Stimulated activated effector memory CD8-positive, alpha-beta T cell treated with anti-CD3 and anti-CD28 coated beads, Interleukin-12 subunit alpha, Interleukin-12 subunit beta, amount 100 ng/mL, for 72 hours (primary cell): Measurements from ENCODE around the gene SRGAP2B.
A peak's percentile ranks its signal among the peaks of the same experiment; 100 is the strongest.
"Not testable (repeated sequence)": the region's sequence is repeated elsewhere in the genome, so short reads cannot be mapped to it uniquely, and the experiment has no call there.

Experiments
- ATAC-seq: fragments of 150-1000 bp; cut with Tn5 transposase; 2 replicates; pipeline ENCODE4 v1.10.0; 2021
- DNase-seq, 2 donors: peaks; one replicate each; pipeline ENCODE4 v3.0.0; 2021 to 2022; ENCODE audit warnings: low spot score in 2 of 2
- H3K27ac Mint-ChIP-seq: one replicate; pipeline ENCODE4 v1.8.0; 2022; ENCODE audit warnings: mild to moderate bottlenecking, mixed read lengths
- H3K36me3 Mint-ChIP-seq: one replicate; pipeline ENCODE4 v1.8.0; 2022; ENCODE audit warnings: mild to moderate bottlenecking, mixed read lengths
- H3K4me1 Mint-ChIP-seq: one replicate; pipeline ENCODE4 v1.8.0; 2022; ENCODE audit warnings: mixed read lengths
- H3K4me3 Mint-ChIP-seq: one replicate; pipeline ENCODE4 v1.8.0; 2022; ENCODE audit warnings: mild to moderate bottlenecking, mixed read lengths
- H3K9me3 Mint-ChIP-seq: one replicate; pipeline ENCODE4 v1.8.0; 2022; ENCODE audit warnings: mixed read lengths

SRGAP2B gene

GRCh38 chr1:144930085-144930777 lies 164.9 kb downstream of the SRGAP2B start:
- peak; percentile 74 for ATAC-seq
- H3K9me3 Mint-ChIP-seq, DNase-seq, H3K36me3 Mint-ChIP-seq, H3K4me1 Mint-ChIP-seq, H3K27ac Mint-ChIP-seq, H3K4me3 Mint-ChIP-seq: not testable (repeated sequence)

- DNase-seq, H3K9me3 Mint-ChIP-seq, H3K4me1 Mint-ChIP-seq, H3K4me3 Mint-ChIP-seq, H3K27ac Mint-ChIP-seq, ATAC-seq, H3K36me3 Mint-ChIP-seq: not testable (repeated sequence)
These were observed 167.8 kb downstream of the SRGAP2B start for GRCh38 chr1:144927292-144927691.

GRCh38 chr1:144923640-144924039 lies 171.5 kb downstream of the SRGAP2B start:
- not testable (repeated sequence) for ATAC-seq, H3K4me1 Mint-ChIP-seq, H3K9me3 Mint-ChIP-seq

GRCh38 chr1:144922785-144923184 lies 172.3 kb downstream of the SRGAP2B start:
- H3K27ac Mint-ChIP-seq, result not testable (repeated sequence)

More at GRCh38 chr1:144923640-144924039, 171.5 kb downstream of the SRGAP2B start:
- not testable (repeated sequence) for DNase-seq, H3K4me3 Mint-ChIP-seq, H3K36me3 Mint-ChIP-seq, H3K27ac Mint-ChIP-seq

GRCh38 chr1:144919106-144919505 lies 176.0 kb downstream of the SRGAP2B start:
- not testable (repeated sequence) for H3K9me3 Mint-ChIP-seq, H3K27ac Mint-ChIP-seq, H3K4me1 Mint-ChIP-seq, H3K36me3 Mint-ChIP-seq, H3K4me3 Mint-ChIP-seq, DNase-seq
- peak; percentile 8 for ATAC-seq

More at GRCh38 chr1:144922785-144923184, 172.3 kb downstream of the SRGAP2B start:
- not testable (repeated sequence) for ATAC-seq, H3K4me1 Mint-ChIP-seq, DNase-seq, H3K9me3 Mint-ChIP-seq, H3K36me3 Mint-ChIP-seq, H3K4me3 Mint-ChIP-seq

GRCh38 chr1:144918027-144918603 lies 177.0 kb downstream of the SRGAP2B start:
- not testable (repeated sequence) for DNase-seq, H3K9me3 Mint-ChIP-seq, H3K4me3 Mint-ChIP-seq, H3K36me3 Mint-ChIP-seq, H3K27ac Mint-ChIP-seq, H3K4me1 Mint-ChIP-seq, ATAC-seq

- H3K9me3 Mint-ChIP-seq, H3K4me1 Mint-ChIP-seq, DNase-seq, H3K36me3 Mint-ChIP-seq, H3K27ac Mint-ChIP-seq, H3K4me3 Mint-ChIP-seq: not testable (repeated sequence)
- ATAC-seq, result peak; percentile 90
These were observed 177.7 kb downstream of the SRGAP2B start for GRCh38 chr1:144917154-144918026.

- H3K9me3 Mint-ChIP-seq, H3K36me3 Mint-ChIP-seq, H3K4me3 Mint-ChIP-seq, DNase-seq, H3K4me1 Mint-ChIP-seq, H3K27ac Mint-ChIP-seq: not testable (repeated sequence)
- peak; percentile 71 for ATAC-seq
These were observed 181.0 kb downstream of the SRGAP2B start for GRCh38 chr1:144913977-144914734.

- H3K4me3 Mint-ChIP-seq, DNase-seq, ATAC-seq, H3K27ac Mint-ChIP-seq, H3K9me3 Mint-ChIP-seq, H3K36me3 Mint-ChIP-seq, H3K4me1 Mint-ChIP-seq: not testable (repeated sequence)
These were observed 181.7 kb downstream of the SRGAP2B start for GRCh38 chr1:144913458-144913857.

- H3K36me3 Mint-ChIP-seq, result not testable (repeated sequence)
These were observed 184.4 kb downstream of the SRGAP2B start for GRCh38 chr1:144910729-144911128.

GRCh38 chr1:144900841-144901240 lies 194.3 kb downstream of the SRGAP2B start:
- H3K27ac Mint-ChIP-seq, H3K4me1 Mint-ChIP-seq, ATAC-seq, DNase-seq, H3K4me3 Mint-ChIP-seq, H3K9me3 Mint-ChIP-seq, H3K36me3 Mint-ChIP-seq: not testable (repeated sequence)

More at GRCh38 chr1:144910729-144911128, 184.4 kb downstream of the SRGAP2B start:
- not testable (repeated sequence) for H3K9me3 Mint-ChIP-seq, H3K27ac Mint-ChIP-seq, H3K4me3 Mint-ChIP-seq, DNase-seq, H3K4me1 Mint-ChIP-seq, ATAC-seq

GRCh38 chr1:144894454-144895201 lies 200.5 kb downstream of the SRGAP2B start:
- H3K4me3 Mint-ChIP-seq, H3K27ac Mint-ChIP-seq, H3K9me3 Mint-ChIP-seq, ATAC-seq, H3K36me3 Mint-ChIP-seq, H3K4me1 Mint-ChIP-seq, DNase-seq: not testable (repeated sequence)

- H3K9me3 Mint-ChIP-seq, H3K36me3 Mint-ChIP-seq, H3K27ac Mint-ChIP-seq, ATAC-seq, H3K4me3 Mint-ChIP-seq, DNase-seq, H3K4me1 Mint-ChIP-seq: not testable (repeated sequence)
These were observed 201.3 kb downstream of the SRGAP2B start for GRCh38 chr1:144893710-144894438.

- not testable (repeated sequence) for H3K4me1 Mint-ChIP-seq, H3K27ac Mint-ChIP-seq, H3K9me3 Mint-ChIP-seq, H3K36me3 Mint-ChIP-seq, DNase-seq, ATAC-seq, H3K4me3 Mint-ChIP-seq
These were observed 202.1 kb downstream of the SRGAP2B start for GRCh38 chr1:144893062-144893461.
